ENCODE results near the gene SDF2. TPM values are rescaled to one million over a fixed set of nuclear protein-coding genes. Genes with fewer than 3 reads are reported as not detected.

The SDF2 gene
- total RNA-seq, 4 donors from 2014 or later, result 36.6 to 47.4 (median 38.0) TPM

DNA sequence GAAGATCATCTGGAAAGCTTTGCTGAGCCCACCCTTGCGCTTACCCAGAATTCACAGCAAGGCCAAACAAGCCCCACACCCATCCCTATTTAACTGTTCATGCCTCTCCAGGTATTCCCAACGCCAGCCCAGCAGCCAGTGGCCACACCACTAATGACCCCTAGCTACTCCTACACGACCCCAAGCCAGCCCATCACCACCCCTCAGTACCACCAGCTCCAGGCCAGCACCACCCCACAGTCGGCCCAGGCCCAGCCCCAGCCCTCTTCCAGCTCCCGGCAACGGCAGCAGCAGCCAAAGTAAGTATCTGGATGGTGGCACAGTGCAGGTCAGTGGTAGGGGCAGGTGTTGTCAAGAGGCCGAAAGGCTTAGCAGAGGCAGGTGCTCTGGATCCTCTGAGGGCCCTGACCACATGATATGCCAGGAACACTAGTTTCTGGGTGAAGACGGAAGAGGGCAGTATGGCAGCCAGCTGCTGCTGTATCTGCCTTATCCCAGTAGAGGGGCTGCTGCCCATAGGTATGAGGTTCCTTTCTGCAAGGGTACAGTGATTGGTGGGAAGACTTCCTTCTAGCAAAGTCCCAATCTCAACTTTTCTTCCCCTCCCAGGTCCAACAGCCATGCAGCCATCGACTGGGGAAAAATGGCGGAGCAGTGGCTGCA, 39.3 kb upstream of the SDF2 start:
- TF ChIP-seq POLR2A (IDR thresholded peaks at IDR 0.05), result no peak
- TF ChIP-seq, protein P1, sequence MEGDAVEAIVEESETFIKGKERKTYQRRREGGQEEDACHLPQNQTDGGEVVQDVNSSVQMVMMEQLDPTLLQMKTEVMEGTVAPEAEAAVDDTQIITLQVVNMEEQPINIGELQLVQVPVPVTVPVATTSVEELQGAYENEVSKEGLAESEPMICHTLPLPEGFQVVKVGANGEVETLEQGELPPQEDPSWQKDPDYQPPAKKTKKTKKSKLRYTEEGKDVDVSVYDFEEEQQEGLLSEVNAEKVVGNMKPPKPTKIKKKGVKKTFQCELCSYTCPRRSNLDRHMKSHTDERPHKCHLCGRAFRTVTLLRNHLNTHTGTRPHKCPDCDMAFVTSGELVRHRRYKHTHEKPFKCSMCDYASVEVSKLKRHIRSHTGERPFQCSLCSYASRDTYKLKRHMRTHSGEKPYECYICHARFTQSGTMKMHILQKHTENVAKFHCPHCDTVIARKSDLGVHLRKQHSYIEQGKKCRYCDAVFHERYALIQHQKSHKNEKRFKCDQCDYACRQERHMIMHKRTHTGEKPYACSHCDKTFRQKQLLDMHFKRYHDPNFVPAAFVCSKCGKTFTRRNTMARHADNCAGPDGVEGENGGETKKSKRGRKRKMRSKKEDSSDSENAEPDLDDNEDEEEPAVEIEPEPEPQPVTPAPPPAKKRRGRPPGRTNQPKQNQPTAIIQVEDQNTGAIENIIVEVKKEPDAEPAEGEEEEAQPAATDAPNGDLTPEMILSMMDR (IDR thresholded peaks at IDR 0.05), result no peak

DNA sequence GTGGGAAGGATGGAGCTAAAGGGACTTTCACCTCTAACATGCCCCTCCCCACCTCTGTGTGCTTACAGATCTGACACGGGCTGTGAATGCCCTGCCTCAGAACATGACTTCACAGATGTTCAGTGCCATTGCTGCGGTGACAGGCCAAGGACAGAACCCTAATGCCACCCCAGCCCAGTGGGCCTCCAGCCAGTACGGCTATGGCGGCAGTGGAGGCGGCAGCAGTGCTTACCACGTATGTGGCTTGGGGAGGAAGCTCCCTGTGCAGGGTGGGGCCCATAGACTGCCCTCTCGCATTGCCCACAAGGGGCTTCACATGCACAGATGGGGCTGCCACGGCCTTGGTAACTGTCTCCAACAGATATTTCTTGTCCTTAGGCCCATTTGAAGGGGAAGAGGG, 38.6 kb upstream of the SDF2 start:
- 84% methylated on average over 8 of the region's 8 CpGs for WGBS, 2 donors
- DNase-seq (ENCODE audit: low spot score in 2 of 2), result no peak
- no peak for TF ChIP-seq POLR2A (IDR thresholded peaks at IDR 0.05)
- TF ChIP-seq, protein P1 (IDR thresholded peaks at IDR 0.05), result no peak
- H3K4me3 ChIP-seq (ENCODE audit: low read depth, poor library complexity, severe bottlenecking), result no peak overlapping the region
- intact Hi-C loops (cut with DNase I; ENCODE audit: low total_unique reads), result no loop called here

More for the DNA sequence above, 39.3 kb upstream of the SDF2 start:
- 92 to 94% methylated on average over 10 of the region's 10 CpGs for WGBS, 2 donors
- no peak for DNase-seq (ENCODE audit: low spot score in 2 of 2)
- no peak overlapping the region for H3K4me3 ChIP-seq (ENCODE audit: low read depth, poor library complexity, severe bottlenecking)
- intact Hi-C loops (cut with DNase I; ENCODE audit: low total_unique reads), result no loop called here

DNA sequence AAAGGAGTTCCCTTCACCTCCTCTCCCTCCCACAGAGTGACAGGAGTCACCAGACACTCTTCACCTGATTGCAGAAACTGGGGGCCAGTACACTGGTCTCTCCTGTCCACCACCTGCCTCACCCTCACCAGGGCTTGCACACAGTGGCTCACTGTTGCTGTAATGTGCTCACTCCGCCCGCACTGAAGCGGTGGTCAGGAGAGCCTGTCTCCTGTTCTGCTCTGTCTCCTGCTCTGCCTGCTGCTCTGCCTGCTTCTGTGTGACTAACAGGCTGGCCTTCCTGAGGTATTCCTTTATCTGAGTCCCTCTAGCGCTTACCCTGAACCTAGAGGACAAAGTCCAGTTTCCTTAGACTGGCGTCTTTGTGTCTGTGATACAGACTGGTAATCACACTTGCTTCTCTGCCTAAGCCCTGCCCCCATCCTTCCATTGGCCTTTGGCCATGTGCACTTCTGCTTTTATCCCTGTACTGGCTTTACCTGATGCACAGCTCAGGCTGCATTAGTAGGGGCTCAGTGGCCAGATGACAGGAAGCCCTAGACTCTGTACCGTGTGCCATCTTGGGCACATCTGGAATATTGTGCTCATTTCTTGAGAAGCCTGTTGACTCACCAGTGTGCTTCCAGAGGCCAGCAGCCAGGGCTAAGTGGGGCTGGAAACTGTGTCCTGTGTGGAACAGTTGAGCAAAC, 36.7 kb upstream of the SDF2 start:
- no peak for DNase-seq (ENCODE audit: low spot score in 2 of 2)
- no peak overlapping the region for H3K4me3 ChIP-seq (ENCODE audit: low read depth, poor library complexity, severe bottlenecking)
- TF ChIP-seq POLR2A (IDR thresholded peaks at IDR 0.05), result no peak
- TF ChIP-seq, protein P1 (IDR thresholded peaks at IDR 0.05), result no peak
- intact Hi-C loops (cut with DNase I; ENCODE audit: low total_unique reads), result no loop called here
- 94 to 95% methylated on average over 6 of the region's 6 CpGs for WGBS, 2 donors

DNA sequence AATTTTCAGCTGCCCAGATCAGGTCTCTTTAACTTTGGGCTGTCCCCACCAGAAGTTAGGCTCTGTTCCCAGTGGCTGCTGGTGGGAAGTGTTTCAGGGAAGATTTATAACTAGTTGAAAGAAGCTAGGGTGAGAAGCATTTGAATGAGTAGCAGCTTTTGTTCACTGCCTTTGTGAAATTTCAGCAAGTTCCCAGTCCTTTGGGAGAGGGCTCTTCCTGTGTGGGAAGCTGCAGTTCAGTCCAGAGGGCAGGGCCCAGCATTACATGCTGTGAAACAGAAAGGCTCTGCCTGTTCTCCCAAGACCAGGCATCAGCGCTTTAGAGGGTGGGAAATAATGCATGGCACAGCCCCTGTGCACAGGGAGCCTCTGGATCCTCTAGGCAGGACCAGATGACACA, 32.2 kb upstream of the SDF2 start:
- intact Hi-C loops (cut with DNase I; ENCODE audit: low total_unique reads), result no loop called here
- WGBS, 2 donors, result 53 to 93% methylated on average over 1 of the region's 1 CpG
- TF ChIP-seq, protein P1 (IDR thresholded peaks at IDR 0.05), result no peak
- TF ChIP-seq POLR2A (IDR thresholded peaks at IDR 0.05), result no peak
- H3K4me3 ChIP-seq (ENCODE audit: low read depth, poor library complexity, severe bottlenecking), result no peak overlapping the region
- no peak for DNase-seq (ENCODE audit: low spot score in 2 of 2)

DNA sequence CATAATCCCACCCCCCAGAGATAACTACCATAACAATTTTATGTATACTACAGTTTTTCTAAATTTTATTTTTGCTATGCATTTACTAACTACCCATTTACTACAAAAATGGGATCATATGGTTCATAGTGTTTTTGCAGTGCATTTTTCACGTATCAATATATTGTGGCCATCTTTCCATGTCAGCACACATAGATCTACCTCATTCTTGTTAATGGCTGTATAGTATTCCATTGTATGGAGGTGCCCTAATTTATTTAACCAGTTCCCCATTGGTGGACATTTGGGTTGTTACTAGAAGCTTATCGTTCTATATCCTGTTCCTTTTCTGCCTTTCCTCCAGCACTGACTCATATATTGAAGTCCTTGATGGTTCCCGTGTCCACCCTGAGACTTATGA, 27.3 kb upstream of the SDF2 start:
- WGBS, 2 donors, result 96 to 98% methylated on average over 3 of the region's 3 CpGs
- no peak for TF ChIP-seq POLR2A (IDR thresholded peaks at IDR 0.05)
- TF ChIP-seq, protein P1 (IDR thresholded peaks at IDR 0.05), result no peak
- intact Hi-C loops (cut with DNase I; ENCODE audit: low total_unique reads), result no loop called here
- no peak overlapping the region for H3K4me3 ChIP-seq (ENCODE audit: low read depth, poor library complexity, severe bottlenecking)
- DNase-seq (ENCODE audit: low spot score in 2 of 2), result no peak
